DOHH2 (cell line): Measurements from ENCODE around the gene MEF2A.

Source experiments
- H3F3A ChIP-seq: fragments of 200-600 bp; sonication (generic), shearing (Covaris generic); 2 replicates; pipeline ENCODE4 v1.6.0; 2016; ENCODE audit warnings: antibody characterized with exemption, mild to moderate bottlenecking; ENCODE audit not compliant: control insufficient read depth, insufficient read depth
- H3K27ac ChIP-seq: fragments of 200-600 bp; sonication (generic); 2 replicates; pipeline ENCODE4 v1.5.1; 2014; ENCODE audit warnings: low read depth, mild to moderate bottlenecking, low read length, moderate library complexity
- H3K27me3 ChIP-seq: fragments of 200-600 bp; sonication (generic); 2 replicates; pipeline ENCODE4 v1.6.1; 2014; ENCODE audit warnings: mild to moderate bottlenecking, low read length, mixed read lengths; ENCODE audit not compliant: control insufficient read depth
- H3K36me3 ChIP-seq: fragments of 200-600 bp; sonication (generic); 2 replicates; pipeline ENCODE4 v1.6.1; 2014; ENCODE audit warnings: mild to moderate bottlenecking, low read length, moderate library complexity, mixed read lengths; ENCODE audit not compliant: control insufficient read depth
- H3K4me1 ChIP-seq: fragments of 200-600 bp; sonication (generic); 2 replicates; pipeline ENCODE4 v1.6.1; 2014; ENCODE audit warnings: mild to moderate bottlenecking, low read length, mixed read lengths; ENCODE audit not compliant: control insufficient read depth
- H3K4me2 ChIP-seq: fragments of 200-600 bp; sonication (generic); 2 replicates; pipeline ENCODE4 v1.6.0; 2014; ENCODE audit warnings: mild to moderate bottlenecking, low read length, moderate library complexity
- H3K4me3 ChIP-seq: fragments of 200-600 bp; sonication (generic); 2 replicates; pipeline ENCODE4 v1.5.1; 2014; ENCODE audit warnings: mild to moderate bottlenecking, low read length, mixed read lengths
- H3K79me2 ChIP-seq: fragments of 200-600 bp; sonication (generic); 2 replicates; pipeline ENCODE4 v1.6.1; 2014; ENCODE audit warnings: mild to moderate bottlenecking, low read length, mixed read lengths; ENCODE audit not compliant: control insufficient read depth
- H3K9me2 ChIP-seq: fragments of 200-600 bp; sonication (generic); replicated peaks from 2 replicates; pipeline ENCODE4 v1.6.1; 2014; ENCODE audit warnings: mild to moderate bottlenecking, low read length, mixed read lengths; ENCODE audit not compliant: control insufficient read depth
- H3K9me3 ChIP-seq: fragments of 200-600 bp; sonication (generic); 2 replicates; pipeline ENCODE4 v1.6.1; 2014; ENCODE audit warnings: antibody characterized with exemption, low read length, mixed read lengths; ENCODE audit not compliant: control insufficient read depth, insufficient read depth
- H4K20me1 ChIP-seq: fragments of 200-600 bp; sonication (generic); 2 replicates; pipeline ENCODE4 v1.6.0; 2014; ENCODE audit warnings: low read depth, mild to moderate bottlenecking, antibody characterized with exemption, low read length, moderate library complexity; ENCODE audit not compliant: control insufficient read depth, insufficient read depth
- EZH2phosphoT487 ChIP-seq: fragments of 200-600 bp; sonication (generic); IDR thresholded peaks from 2 replicates; pipeline ENCODE4 v1.6.1; 2017; ENCODE audit warnings: borderline replicate concordance, mild to moderate bottlenecking, antibody characterized with exemption, low read length, moderate library complexity, mixed read lengths
- TF ChIP-seq, protein P1 (sequence below): fragments of 200-600 bp; sonication (generic); IDR thresholded peaks from one replicate; pipeline ENCODE4 v1.5.1; 2014; ENCODE audit warnings: antibody characterized with exemption, mild to moderate bottlenecking, low read depth, low read length; ENCODE audit not compliant: poor library complexity, severe bottlenecking

The MEF2A gene

DNA sequence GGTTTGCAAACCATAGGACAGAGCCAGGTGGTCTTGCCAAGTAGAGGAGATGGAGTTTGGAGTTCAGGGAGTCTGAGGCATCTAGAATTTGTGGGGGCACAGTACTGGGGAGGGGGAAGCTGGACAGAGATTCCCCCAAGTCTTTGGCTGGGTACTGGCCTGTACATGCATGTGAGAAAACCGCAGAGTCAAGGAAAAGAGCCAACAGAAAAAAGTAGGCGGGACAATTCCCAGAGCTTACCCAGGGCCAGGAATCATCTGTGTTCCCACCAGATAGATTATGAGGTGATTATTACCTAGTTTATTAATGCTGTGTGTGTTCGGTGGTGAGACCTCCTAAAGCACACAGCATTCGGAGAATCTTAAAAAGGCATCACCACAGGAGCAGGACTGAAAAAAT lies 156.1 kb downstream of the MEF2A start:
- H3K9me3 ChIP-seq = no peaks in the 10 kb centered on the region
- no peaks in the 10 kb centered on the region for H3K27me3 ChIP-seq
- H3K27ac ChIP-seq = no peak overlapping the region
- peaks cover 22% of the 10 kb centered on the region for H3K4me1 ChIP-seq
- H4K20me1 ChIP-seq = no peaks in the 10 kb centered on the region
- no peak overlapping the region for H3K4me3 ChIP-seq
- no peaks in the 10 kb centered on the region for H3K79me2 ChIP-seq
- H3K36me3 ChIP-seq = peaks cover 2% of the 10 kb centered on the region; the same call in 1 of the 2 replicates
- no peaks in the 10 kb centered on the region for H3K9me2 ChIP-seq
- peaks cover 3% of the 10 kb centered on the region; the same call in 1 of the 2 replicates for H3F3A ChIP-seq
- TF ChIP-seq, protein P1, sequence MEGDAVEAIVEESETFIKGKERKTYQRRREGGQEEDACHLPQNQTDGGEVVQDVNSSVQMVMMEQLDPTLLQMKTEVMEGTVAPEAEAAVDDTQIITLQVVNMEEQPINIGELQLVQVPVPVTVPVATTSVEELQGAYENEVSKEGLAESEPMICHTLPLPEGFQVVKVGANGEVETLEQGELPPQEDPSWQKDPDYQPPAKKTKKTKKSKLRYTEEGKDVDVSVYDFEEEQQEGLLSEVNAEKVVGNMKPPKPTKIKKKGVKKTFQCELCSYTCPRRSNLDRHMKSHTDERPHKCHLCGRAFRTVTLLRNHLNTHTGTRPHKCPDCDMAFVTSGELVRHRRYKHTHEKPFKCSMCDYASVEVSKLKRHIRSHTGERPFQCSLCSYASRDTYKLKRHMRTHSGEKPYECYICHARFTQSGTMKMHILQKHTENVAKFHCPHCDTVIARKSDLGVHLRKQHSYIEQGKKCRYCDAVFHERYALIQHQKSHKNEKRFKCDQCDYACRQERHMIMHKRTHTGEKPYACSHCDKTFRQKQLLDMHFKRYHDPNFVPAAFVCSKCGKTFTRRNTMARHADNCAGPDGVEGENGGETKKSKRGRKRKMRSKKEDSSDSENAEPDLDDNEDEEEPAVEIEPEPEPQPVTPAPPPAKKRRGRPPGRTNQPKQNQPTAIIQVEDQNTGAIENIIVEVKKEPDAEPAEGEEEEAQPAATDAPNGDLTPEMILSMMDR = no peak
- no peak for TF ChIP-seq EZH2phosphoT487
- no peak overlapping the region for H3K4me2 ChIP-seq

DNA sequence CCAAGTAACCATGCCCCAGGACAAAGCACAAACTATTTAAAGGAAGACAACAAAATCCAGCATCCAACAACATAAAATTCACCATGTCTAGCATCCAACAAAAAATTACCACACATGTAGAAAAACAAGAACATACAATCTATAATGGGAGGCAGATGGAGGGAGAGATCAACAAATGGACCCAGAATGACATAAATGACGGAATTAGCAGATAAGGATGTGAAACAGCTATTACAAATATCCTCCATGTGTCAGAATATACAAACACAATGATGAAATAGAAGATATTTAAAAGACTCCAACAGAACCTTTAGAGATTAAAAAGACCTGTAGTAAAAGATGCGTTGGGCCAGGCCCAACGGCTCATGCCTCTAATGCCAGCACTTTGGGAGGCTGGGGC lies 156.6 kb downstream of the MEF2A start:
- H3K9me3 ChIP-seq = no peaks in the 10 kb centered on the region
- no peaks in the 10 kb centered on the region for H3K9me2 ChIP-seq
- H4K20me1 ChIP-seq = no peaks in the 10 kb centered on the region
- peaks cover 22% of the 10 kb centered on the region for H3K4me1 ChIP-seq
- H3K4me2 ChIP-seq = no peak overlapping the region
- no peaks in the 10 kb centered on the region for H3K79me2 ChIP-seq
- H3K4me3 ChIP-seq = no peak overlapping the region
- no peak overlapping the region for H3K27ac ChIP-seq
- H3K36me3 ChIP-seq = peaks cover 2% of the 10 kb centered on the region; the same call in 1 of the 2 replicates
- TF ChIP-seq, protein P1 = no peak
- no peak for TF ChIP-seq EZH2phosphoT487
- H3F3A ChIP-seq = peaks cover 3% of the 10 kb centered on the region; the same call in 1 of the 2 replicates
- no peaks in the 10 kb centered on the region for H3K27me3 ChIP-seq

DNA sequence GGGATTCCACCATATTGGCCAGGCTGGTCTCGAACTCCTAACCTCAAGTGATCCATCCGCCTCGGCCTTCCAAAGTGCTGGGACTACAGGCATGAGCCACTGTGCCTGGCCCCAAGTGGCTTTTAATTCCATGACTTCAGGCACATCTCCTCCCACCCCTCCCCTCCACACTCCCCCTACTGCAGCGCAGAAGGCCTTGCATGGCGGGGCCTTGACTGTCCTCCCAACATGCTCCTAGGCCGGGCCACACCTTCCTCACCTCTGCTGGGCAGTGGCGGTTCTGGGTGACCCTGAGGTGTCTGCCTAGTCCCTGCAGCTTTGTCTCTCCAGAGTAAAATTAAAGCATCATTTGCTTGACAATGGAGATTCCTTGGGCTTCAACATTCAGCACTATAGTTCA lies 160.5 kb downstream of the MEF2A start:
- Histone ChIP-seq H3K9me2 (no peaks in the 10 kb centered on the region), H3K4me1 (peaks cover under 1% of the 10 kb centered on the region), H3K27ac (no peak overlapping the region), H3K27me3 (no peaks in the 10 kb centered on the region), H3F3A (no peaks in the 10 kb centered on the region), H3K4me2 (no peak overlapping the region), H3K9me3 (no peaks in the 10 kb centered on the region), H3K36me3 (no peaks in the 10 kb centered on the region), H3K4me3 (no peak overlapping the region), H3K79me2 (no peaks in the 10 kb centered on the region), H4K20me1 (no peaks in the 10 kb centered on the region)
- TF ChIP-seq EZH2phosphoT487 = no peak
- TF ChIP-seq, protein P1 = no peak

DNA sequence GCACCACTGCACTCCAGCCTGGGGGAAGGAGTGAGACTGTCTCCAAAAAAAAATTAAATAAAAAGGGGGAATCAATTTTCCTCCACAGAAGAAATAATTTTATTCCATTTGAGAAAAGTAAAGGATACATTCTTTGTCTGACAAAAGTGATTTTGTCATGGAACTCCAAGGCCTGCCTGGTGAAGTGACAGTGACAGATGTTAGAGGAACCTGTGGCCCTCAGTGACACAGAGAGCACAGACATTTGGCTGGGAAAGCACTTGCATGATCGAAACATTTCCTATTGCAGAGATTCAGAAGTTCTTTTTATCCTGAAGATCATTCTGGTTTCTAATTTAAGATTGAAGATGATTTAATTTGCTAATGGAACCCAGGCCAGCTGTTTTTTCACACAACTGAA lies 161.5 kb downstream of the MEF2A start:
- Histone ChIP-seq H3K79me2 (no peaks in the 10 kb centered on the region), H3F3A (no peaks in the 10 kb centered on the region), H3K27me3 (no peaks in the 10 kb centered on the region), H3K9me3 (no peaks in the 10 kb centered on the region), H3K4me1 (peaks cover 2% of the 10 kb centered on the region), H3K4me2 (no peak overlapping the region), H3K9me2 (no peaks in the 10 kb centered on the region), H3K36me3 (no peaks in the 10 kb centered on the region), H4K20me1 (no peaks in the 10 kb centered on the region), H3K27ac (no peak overlapping the region), H3K4me3 (no peak overlapping the region)
- TF ChIP-seq EZH2phosphoT487 = no peak
- TF ChIP-seq, protein P1 = no peak
